Measurements from ENCODE around the gene CCDC194.

- TF ChIP-seq CTCF (IDR thresholded peaks at IDR 0.05; ENCODE audit: borderline replicate concordance, extremely low read depth, low read length, poor library complexity, severe bottlenecking) (no peak), EZH2 (IDR thresholded peaks at IDR 0.05; ENCODE audit: borderline replicate concordance, low read depth, low read length, severe bottlenecking) (no peak)
These were observed 42.1 kb downstream of the CCDC194 start for GRCh38 chr19:17351815-17352435.
